Breast epithelium (tissue), 4 donors: ENCODE data around the gene OTUB2. TPM values are rescaled to one million over a fixed set of nuclear protein-coding genes. Genes with fewer than 3 reads are reported as not detected.

Experiments used
- DNase-seq, 2 donors: peaks; one replicate each; pipeline ENCODE4 v3.0.0-alpha.2; 2019; ENCODE audit warnings: low spot score in 2 of 2
- H3K27ac ChIP-seq, 2 donors: fragments of 200-600 bp; sonication (generic) in 1 of 2; one replicate each; pipeline ENCODE4 v1.5.1; 2016 to 2019; ENCODE audit warnings: mild to moderate bottlenecking in 1 of 2
- H3K27me3 ChIP-seq, 2 donors: fragments of 200-600 bp; sonication (generic) in 1 of 2; one replicate each; pipeline versions ENCODE4 v1.5.1 to v1.6.0; 2017 to 2019; ENCODE audit warnings: control low read depth in 1 of 2, mild to moderate bottlenecking in 1 of 2
- H3K36me3 ChIP-seq: fragments of 200-600 bp; one replicate; pipeline ENCODE4 v1.5.1; 2019
- H3K4me1 ChIP-seq, 2 donors: fragments of 200-600 bp; sonication (generic); one replicate each; pipeline ENCODE4 v1.5.1; 2016 to 2019; ENCODE audit warnings: control low read depth in 1 of 2
- H3K4me3 ChIP-seq, 3 donors: fragments of 200-600 bp; sonication (generic); 1 replicate in 2 of 3; 2 replicates in 1 of 3; pipeline ENCODE4 v1.5.1; 2016 to 2019; ENCODE audit warnings: mild to moderate bottlenecking in 3 of 3, moderate library complexity in 2 of 3
- H3K9me3 ChIP-seq, 2 donors: fragments of 200-600 bp; sonication (generic) in 1 of 2; one replicate each; pipeline ENCODE4 v1.5.1; 2016 to 2019; ENCODE audit warnings: control low read depth in 1 of 2
- POLR2A ChIP-seq: fragments of 450-650 bp; IDR thresholded peaks from one replicate; pipeline ENCODE4 v1.6.1; 2016; ENCODE audit warnings: antibody characterized with exemption, mild to moderate bottlenecking, moderate library complexity
- POLR2AphosphoS5 ChIP-seq, 3 donors: sonication (generic); formaldehyde crosslinking; IDR thresholded peaks; one replicate each; pipeline ENCODE4 v1.6.1; 2017; ENCODE audit warnings: antibody characterized with exemption in 3 of 3
- intact Hi-C: fragments of 100-400 bp; cut with DNase I; formaldehyde crosslinking; loops from one replicate; pipeline ENCODE4 v1.15.1; 2023; ENCODE audit warnings: low total_unique reads
- total RNA-seq, 3 donors: library from RNA; depleted of rRNA; stranded (reverse); fragments of >200 nt; gene quantifications; one replicate each; pipeline ENCODE4 v1.1.0, GENCODE V29; 2016
- TF ChIP-seq, protein P1 (sequence below), 3 donors: fragments of 450-650 bp; IDR thresholded peaks; one replicate each; pipeline ENCODE4 v1.5.1; 2016 to 2017; ENCODE audit warnings: antibody characterized with exemption in 3 of 3, mild to moderate bottlenecking in 3 of 3, moderate library complexity in 3 of 3

The OTUB2 gene
- total RNA-seq, 3 donors from 2014 or later, result 0.64 to 1.6 (median 0.73) TPM

DNA sequence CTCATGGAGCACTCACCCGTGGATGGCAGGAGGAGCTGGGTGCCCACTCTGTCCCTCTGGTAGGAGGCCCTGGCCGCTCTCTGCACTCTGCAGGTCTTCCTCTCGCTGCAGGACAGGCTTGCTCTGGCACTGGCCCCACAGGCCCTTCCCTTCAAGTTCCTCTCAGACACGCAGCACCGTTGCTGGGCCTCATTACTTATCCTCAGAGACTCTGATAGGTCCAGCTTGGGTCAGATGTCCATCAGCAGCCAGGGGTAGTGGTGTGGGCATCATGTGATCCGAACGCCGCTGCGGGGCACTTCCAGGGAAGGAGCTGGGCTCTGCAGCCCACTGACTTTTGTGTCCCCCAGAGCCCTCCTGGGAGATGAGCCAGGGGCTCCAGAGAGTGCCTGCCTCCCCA is 11.8 kb downstream of the OTUB2 start:
- Histone ChIP-seq H3K4me1 (no peaks in the 10 kb centered on the region), H3K27ac (no peak overlapping the region), H3K4me3 (no peak overlapping the region), H3K36me3 (no peaks in the 10 kb centered on the region), H3K9me3 (no peaks in the 10 kb centered on the region), H3K27me3 (no peaks in the 10 kb centered on the region)
- DNase-seq, result no peak
- no peak for TF ChIP-seq POLR2A
- no peak for TF ChIP-seq POLR2AphosphoS5 (IDR thresholded peaks at IDR 0.05)
- TF ChIP-seq, protein P1, sequence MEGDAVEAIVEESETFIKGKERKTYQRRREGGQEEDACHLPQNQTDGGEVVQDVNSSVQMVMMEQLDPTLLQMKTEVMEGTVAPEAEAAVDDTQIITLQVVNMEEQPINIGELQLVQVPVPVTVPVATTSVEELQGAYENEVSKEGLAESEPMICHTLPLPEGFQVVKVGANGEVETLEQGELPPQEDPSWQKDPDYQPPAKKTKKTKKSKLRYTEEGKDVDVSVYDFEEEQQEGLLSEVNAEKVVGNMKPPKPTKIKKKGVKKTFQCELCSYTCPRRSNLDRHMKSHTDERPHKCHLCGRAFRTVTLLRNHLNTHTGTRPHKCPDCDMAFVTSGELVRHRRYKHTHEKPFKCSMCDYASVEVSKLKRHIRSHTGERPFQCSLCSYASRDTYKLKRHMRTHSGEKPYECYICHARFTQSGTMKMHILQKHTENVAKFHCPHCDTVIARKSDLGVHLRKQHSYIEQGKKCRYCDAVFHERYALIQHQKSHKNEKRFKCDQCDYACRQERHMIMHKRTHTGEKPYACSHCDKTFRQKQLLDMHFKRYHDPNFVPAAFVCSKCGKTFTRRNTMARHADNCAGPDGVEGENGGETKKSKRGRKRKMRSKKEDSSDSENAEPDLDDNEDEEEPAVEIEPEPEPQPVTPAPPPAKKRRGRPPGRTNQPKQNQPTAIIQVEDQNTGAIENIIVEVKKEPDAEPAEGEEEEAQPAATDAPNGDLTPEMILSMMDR (IDR thresholded peaks at IDR 0.05), result no peak
- intact Hi-C loops, result loop anchor here (10.0 kb wide), 1 partner anchor 87 kb away; the partner anchor contains the start of gene IFI27L2

DNA sequence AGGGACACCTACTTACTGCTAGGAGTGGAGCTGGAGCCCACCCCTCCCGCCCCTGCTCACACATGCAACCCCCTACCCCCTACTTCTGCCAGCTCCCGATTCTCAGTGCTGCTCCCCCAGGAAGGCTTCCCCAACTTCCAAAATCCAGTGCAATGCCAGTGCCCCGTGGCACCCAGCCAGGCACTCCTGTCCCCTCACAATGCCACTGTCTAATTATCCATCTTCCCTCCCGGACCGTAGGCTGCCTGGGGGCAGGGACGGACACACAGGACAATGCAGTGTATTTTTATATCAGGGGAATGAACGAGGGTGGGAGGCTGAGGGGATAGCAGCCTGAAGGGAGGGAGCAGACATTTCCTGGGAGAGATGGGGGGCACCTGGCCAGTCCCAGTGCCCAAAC is 12.4 kb downstream of the OTUB2 start:
- H3K27me3 ChIP-seq, result no peaks in the 10 kb centered on the region
- no peak for DNase-seq
- H3K4me3 ChIP-seq, result no peak overlapping the region
- H3K9me3 ChIP-seq, result no peaks in the 10 kb centered on the region
- no peaks in the 10 kb centered on the region for H3K4me1 ChIP-seq
- TF ChIP-seq POLR2AphosphoS5 (IDR thresholded peaks at IDR 0.05), result no peak
- TF ChIP-seq POLR2A, result no peak
- TF ChIP-seq, protein P1 (IDR thresholded peaks at IDR 0.05), result no peak
- H3K27ac ChIP-seq, result no peak overlapping the region
- intact Hi-C loops, result loop anchor here (10.0 kb wide), 1 partner anchor 86 kb away; the partner anchor contains the start of gene IFI27L2
- no peaks in the 10 kb centered on the region for H3K36me3 ChIP-seq

DNA sequence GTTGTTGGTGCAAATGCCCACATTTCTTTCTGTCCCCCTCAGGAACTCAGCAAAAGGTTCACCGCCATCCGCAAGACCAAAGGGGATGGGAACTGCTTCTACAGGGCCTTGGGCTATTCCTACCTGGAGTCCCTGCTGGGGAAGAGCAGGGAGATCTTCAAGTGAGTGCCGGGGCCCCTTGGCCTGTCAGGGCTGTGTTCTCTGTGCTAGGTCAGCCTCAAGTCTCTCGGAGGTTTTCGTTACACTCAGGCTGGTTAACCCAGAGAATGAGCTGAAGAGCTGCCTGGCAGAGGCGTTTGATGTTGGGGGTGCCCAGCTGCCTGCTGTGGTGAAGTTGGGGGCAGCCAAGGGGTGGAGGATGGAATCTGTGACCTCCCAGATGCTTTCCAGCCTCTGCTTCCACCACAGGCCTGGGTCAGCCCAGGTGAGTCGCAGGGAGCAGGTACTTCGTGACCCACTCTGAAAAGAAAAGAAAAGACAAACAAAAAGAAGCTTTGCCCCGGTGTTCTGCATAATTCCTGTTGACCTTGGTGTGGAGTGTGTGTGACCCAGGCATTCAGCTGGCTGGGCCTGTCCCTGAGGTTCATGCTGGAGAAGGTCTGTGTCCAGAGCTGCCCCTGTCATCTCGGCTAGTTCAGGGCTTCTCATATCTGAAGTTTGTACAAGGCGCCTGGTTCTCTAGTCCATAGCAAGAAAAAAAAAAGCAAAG is 12.9 kb downstream of the OTUB2 start:
- Histone ChIP-seq H3K9me3 (no peaks in the 10 kb centered on the region), H3K27ac (no peak overlapping the region), H3K4me3 (no peak overlapping the region), H3K36me3 (no peaks in the 10 kb centered on the region), H3K4me1 (no peaks in the 10 kb centered on the region), H3K27me3 (no peaks in the 10 kb centered on the region)
- TF ChIP-seq POLR2A, result no peak
- TF ChIP-seq, protein P1 (IDR thresholded peaks at IDR 0.05), result no peak
- TF ChIP-seq POLR2AphosphoS5 (IDR thresholded peaks at IDR 0.05), result no peak
- intact Hi-C loops, result loop anchor here (10.0 kb wide), 1 partner anchor 86 kb away; the partner anchor contains the start of gene IFI27L2
- DNase-seq, result no peak

DNA sequence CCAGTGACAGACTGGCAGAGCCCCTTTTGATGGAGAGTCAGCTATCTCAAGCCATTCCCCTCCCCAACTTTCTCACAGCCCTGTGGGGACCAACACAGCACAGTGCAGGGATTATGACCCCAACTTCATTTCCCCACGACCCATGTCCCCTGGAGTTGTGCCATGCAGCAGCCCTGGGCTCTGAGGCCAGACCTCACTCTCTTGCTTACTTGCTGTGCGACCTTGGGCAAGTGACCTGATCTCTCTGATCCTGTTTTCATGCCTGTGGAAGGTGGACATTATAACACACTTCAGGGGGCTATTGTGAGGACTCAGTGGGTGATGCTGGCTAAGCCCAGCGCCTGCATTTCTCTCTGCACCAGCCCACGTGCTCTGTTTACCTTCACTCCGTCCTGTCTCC is 14.1 kb downstream of the OTUB2 start:
- no peaks in the 10 kb centered on the region for H3K27me3 ChIP-seq
- no peak overlapping the region for H3K27ac ChIP-seq
- H3K4me1 ChIP-seq, result no peaks in the 10 kb centered on the region
- no peak overlapping the region for H3K4me3 ChIP-seq
- intact Hi-C loops, result no loop called here
- no peak for DNase-seq
- H3K9me3 ChIP-seq, result no peaks in the 10 kb centered on the region
- no peak for TF ChIP-seq POLR2A
- no peak for TF ChIP-seq POLR2AphosphoS5 (IDR thresholded peaks at IDR 0.05)
- TF ChIP-seq, protein P1 (IDR thresholded peaks at IDR 0.05), result no peak
- no peaks in the 10 kb centered on the region for H3K36me3 ChIP-seq

DNA sequence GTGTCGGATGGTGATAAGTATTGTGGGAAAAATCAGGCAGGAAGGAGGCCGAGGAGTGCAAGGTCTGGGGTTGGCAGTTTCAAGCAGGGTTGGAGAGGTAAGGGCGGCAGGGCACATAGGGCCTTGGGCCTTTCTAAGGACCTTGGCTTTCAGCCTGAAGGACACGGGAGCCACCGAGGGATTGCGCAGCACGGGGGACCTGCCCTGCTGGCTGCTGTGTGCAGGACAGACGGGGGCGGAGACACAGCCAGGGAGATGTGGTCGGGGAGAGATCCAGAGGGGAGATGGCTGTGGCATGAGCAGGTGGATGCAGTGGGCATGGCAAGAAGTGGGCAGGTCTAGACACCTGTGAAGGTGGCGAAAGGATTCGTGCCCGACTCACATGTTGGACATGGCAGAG is 14.7 kb downstream of the OTUB2 start:
- H3K27me3 ChIP-seq, result no peaks in the 10 kb centered on the region
- no peak overlapping the region for H3K4me3 ChIP-seq
- no peaks in the 10 kb centered on the region for H3K36me3 ChIP-seq
- H3K9me3 ChIP-seq, result no peaks in the 10 kb centered on the region
- intact Hi-C loops, result no loop called here
- no peak overlapping the region for H3K27ac ChIP-seq
- no peak for DNase-seq
- TF ChIP-seq, protein P1 (IDR thresholded peaks at IDR 0.05), result no peak
- TF ChIP-seq POLR2AphosphoS5 (IDR thresholded peaks at IDR 0.05) (no peak), POLR2A (no peak)
- H3K4me1 ChIP-seq, result no peaks in the 10 kb centered on the region
